CD4-positive, alpha-beta memory T cell (primary cell): ENCODE data around the gene PEPD. TPM values are rescaled to one million over a fixed set of nuclear protein-coding genes. Genes with fewer than 3 reads are reported as not detected.

Experiments
- CTCF ChIA-PET: fragments of 350-600 bp; sonication (Branson Sonifier 250); formaldehyde crosslinking; loops from one replicate; lab custom pipeline; 2021; ENCODE audit warnings: inconsistent platforms; ENCODE audit not compliant: partially characterized antibody; lab: Charles Lee
- POLR2A ChIA-PET: fragments of 350-600 bp; sonication (Branson Sonifier 250); formaldehyde crosslinking; loops from one replicate; lab custom pipeline; 2021; ENCODE audit not compliant: partially characterized antibody; lab: Charles Lee
- DNase-seq, 5 donors: peaks; one replicate each; pipeline versions ENCODE4 v3.0.0 to v3.0.0-alpha.2; 2020 to 2022; ENCODE audit warnings: mixed read lengths in 1 of 5
- H3K27ac ChIP-seq: one replicate; pipeline ENCODE4 v1.7.0; 2013; ENCODE audit warnings: low read depth, low read length
- H3K27me3 ChIP-seq: 2 replicates; pipeline ENCODE4 v1.7.0; 2013; ENCODE audit warnings: mild to moderate bottlenecking, low read length, moderate library complexity; ENCODE audit not compliant: insufficient read depth
- H3K36me3 ChIP-seq: 2 replicates; pipeline ENCODE4 v1.7.0; 2013; ENCODE audit warnings: mild to moderate bottlenecking, low read length, moderate library complexity; ENCODE audit not compliant: insufficient read depth
- H3K4me1 ChIP-seq: 2 replicates; pipeline ENCODE4 v1.7.0; 2013; ENCODE audit warnings: mild to moderate bottlenecking, low read length, moderate library complexity; ENCODE audit not compliant: insufficient read depth
- H3K4me3 ChIP-seq, 2 donors: one replicate each; pipeline ENCODE4 v1.7.0; 2013; ENCODE audit warnings: low read length in 2 of 2, mild to moderate bottlenecking in 1 of 2
- H3K9me3 ChIP-seq, 2 donors: one replicate each; pipeline ENCODE4 v1.7.0; 2013; ENCODE audit warnings: low read length in 2 of 2, control low read depth in 1 of 2; ENCODE audit not compliant: control insufficient read depth in 1 of 2
- H3K27ac Mint-ChIP-seq, 7 donors: one replicate each; pipeline ENCODE4 v1.8.0; 2020 to 2021; ENCODE audit warnings: mixed read lengths in 7 of 7, mild to moderate bottlenecking in 6 of 7, inconsistent platforms in 3 of 7, moderate library complexity in 3 of 7
- H3K27me3 Mint-ChIP-seq, 2 donors: one replicate each; pipeline ENCODE4 v1.8.0; 2020 to 2021; ENCODE audit warnings: mixed read lengths in 2 of 2
- H3K36me3 Mint-ChIP-seq, 2 donors: one replicate each; pipeline ENCODE4 v1.8.0; 2020 to 2021; ENCODE audit warnings: mixed read lengths in 2 of 2, inconsistent platforms in 1 of 2, mild to moderate bottlenecking in 1 of 2
- H3K4me1 Mint-ChIP-seq, 4 donors: one replicate each; pipeline ENCODE4 v1.8.0; 2020 to 2021; ENCODE audit warnings: mixed read lengths in 4 of 4, mild to moderate bottlenecking in 1 of 4
- H3K4me3 Mint-ChIP-seq, 8 donors: one replicate each; pipeline ENCODE4 v1.8.0; 2020 to 2021; ENCODE audit warnings: mixed read lengths in 8 of 8, mild to moderate bottlenecking in 7 of 8, moderate library complexity in 6 of 8, inconsistent platforms in 3 of 8
- H3K9me3 Mint-ChIP-seq, 8 donors: one replicate each; pipeline ENCODE4 v1.8.0; 2020 to 2021; ENCODE audit warnings: mixed read lengths in 8 of 8, mild to moderate bottlenecking in 5 of 8, inconsistent platforms in 3 of 8, moderate library complexity in 1 of 8
- intact Hi-C: fragments of 100-400 bp; cut with micrococcal nuclease; formaldehyde crosslinking; loops from one replicate; pipeline ENCODE4 v1.15.1; 2023
- polyA plus RNA-seq, 2 donors: library from polyadenylated mRNA; unstranded; fragments of 300-500 nt; fragmentation: Illumina TruSeq; gene quantifications; one replicate each; pipeline ENCODE4 v1.2.3, GENCODE V29; 2021
- total RNA-seq, 2 experiments: library from RNA; stranded (reverse); gene quantifications; one replicate each; pipeline ENCODE4 v1.2.3, GENCODE V29; 2021

The PEPD gene
- total and polyA plus RNA-seq, 4 experiments from 2014 or later, result 27.6 to 213 (median 77.8) TPM

GRCh38 chr19:33528404-33528803 lies 6.8 kb upstream of the PEPD start:
- POLR2A ChIA-PET, result no interaction called here
- no peaks in the 10 kb centered on the region for H3K4me1 Mint-ChIP-seq
- H3K4me3 ChIP-seq, result no peak overlapping the region
- H3K9me3 Mint-ChIP-seq, result no peaks in the 10 kb centered on the region
- intact Hi-C loops, result no loop called here
- no peak overlapping the region for H3K27ac ChIP-seq
- no peak overlapping the region for H3K4me3 Mint-ChIP-seq
- H3K4me1 ChIP-seq, result no peaks in the 10 kb centered on the region
- no peaks in the 10 kb centered on the region for H3K36me3 ChIP-seq
- peaks cover 7 to 10% of the 10 kb centered on the region in 2 donors for H3K27me3 Mint-ChIP-seq
- no peak for DNase-seq
- H3K36me3 Mint-ChIP-seq, result no peaks in the 10 kb centered on the region
- peaks cover 5% of the 10 kb centered on the region for H3K27me3 ChIP-seq
- CTCF ChIA-PET, result no interaction called here
- no peaks in the 10 kb centered on the region for H3K9me3 ChIP-seq
- no peak overlapping the region for H3K27ac Mint-ChIP-seq

- H3K4me3 ChIP-seq, result no peak overlapping the region
- Mint-ChIP-seq H3K36me3 (no peaks in the 10 kb centered on the region), H3K4me1 (peaks cover 4 to 8% (median 5%) of the 10 kb centered on the region in 4 donors), H3K4me3 (no peak overlapping the region), H3K27me3 (peaks cover 7 to 10% of the 10 kb centered on the region in 2 donors), H3K27ac (no peak overlapping the region), H3K9me3 (no peaks in the 10 kb centered on the region)
- DNase-seq, result no peak
- ChIA-PET CTCF (no interaction called here), POLR2A (no interaction called here)
- no peak overlapping the region for H3K27ac ChIP-seq
- no peaks in the 10 kb centered on the region for H3K9me3 ChIP-seq
- intact Hi-C loops, result no loop called here
- peaks cover 7% of the 10 kb centered on the region for H3K4me1 ChIP-seq
- no peaks in the 10 kb centered on the region for H3K36me3 ChIP-seq
- H3K27me3 ChIP-seq, result peaks cover 5% of the 10 kb centered on the region
These were observed 5.5 kb upstream of the PEPD start for GRCh38 chr19:33527125-33527524.

GRCh38 chr19:33524024-33524664 lies 2.6 kb upstream of the PEPD start:
- peaks cover 5% of the 10 kb centered on the region for H3K27me3 ChIP-seq
- intact Hi-C loops, result no loop called here
- no peak overlapping the region for H3K4me3 ChIP-seq
- peaks cover 2 to 3% of the 10 kb centered on the region in 2 donors for H3K27me3 Mint-ChIP-seq
- H3K36me3 Mint-ChIP-seq, result peaks cover 0 to 3% of the 10 kb centered on the region in 2 donors
- no peak overlapping the region for H3K4me3 Mint-ChIP-seq
- H3K9me3 ChIP-seq, result no peaks in the 10 kb centered on the region
- no peak for DNase-seq
- no peaks in the 10 kb centered on the region for H3K36me3 ChIP-seq
- ChIA-PET POLR2A (no interaction called here), CTCF (no interaction called here)
- H3K4me1 Mint-ChIP-seq, result peaks cover 14 to 32% (median 22%) of the 10 kb centered on the region in 4 donors
- H3K27ac ChIP-seq, result no peak overlapping the region
- peaks cover 24% of the 10 kb centered on the region for H3K4me1 ChIP-seq
- H3K27ac Mint-ChIP-seq, result no peak overlapping the region
- H3K9me3 Mint-ChIP-seq, result no peaks in the 10 kb centered on the region

GRCh38 chr19:33523167-33523566 lies 1.6 kb upstream of the PEPD start:
- no peak overlapping the region for H3K27ac ChIP-seq
- ChIA-PET POLR2A (interaction anchor here (0.6 to 0.7 kb wide), 2 partner anchors 9 to 149 kb away, joined by 3 read pairs; partner anchors contain the start of gene CEBPG), CTCF (interaction anchor here (1.4 kb wide), 1 partner anchor 107 kb away, joined by 3 read pairs; no protein-coding TSS in a partner anchor)
- Mint-ChIP-seq H3K4me1 (peaks cover 14 to 34% (median 22%) of the 10 kb centered on the region in 4 donors), H3K9me3 (no peaks in the 10 kb centered on the region), H3K27me3 (no peaks in the 10 kb centered on the region), H3K36me3 (peaks cover 0 to 3% of the 10 kb centered on the region in 2 donors), H3K4me3 (peak overlapping the region in 1 of 8 donors; percentile 15), H3K27ac (peak overlapping the region in 1 of 7 donors; percentile 35)
- intact Hi-C loops, result no loop called here
- no peak overlapping the region for H3K4me3 ChIP-seq
- no peaks in the 10 kb centered on the region for H3K9me3 ChIP-seq
- no peaks in the 10 kb centered on the region for H3K36me3 ChIP-seq
- peaks cover 4% of the 10 kb centered on the region for H3K27me3 ChIP-seq
- peaks cover 24% of the 10 kb centered on the region for H3K4me1 ChIP-seq
- DNase-seq, result no peak

- H3K27ac Mint-ChIP-seq, result peak overlapping the region in 6 of 7 donors; percentile 47 to 88 (median 79)
- no peaks in the 10 kb centered on the region for H3K27me3 Mint-ChIP-seq
- peak overlapping the region; percentile 78 to 92 (median 86) for H3K4me3 Mint-ChIP-seq
- H3K27me3 ChIP-seq, result no peaks in the 10 kb centered on the region
- peaks cover 24% of the 10 kb centered on the region for H3K4me1 ChIP-seq
- peak overlapping the region; percentile 72 to 85 for H3K4me3 ChIP-seq
- intact Hi-C loops, result no loop called here
- no peaks in the 10 kb centered on the region for H3K36me3 ChIP-seq
- no peaks in the 10 kb centered on the region for H3K9me3 Mint-ChIP-seq
- DNase-seq, result no peak
- no peak overlapping the region for H3K27ac ChIP-seq
- POLR2A ChIA-PET, result interaction anchor here (1.3 to 2.2 kb wide), 2 partner anchors 149 to 941 kb away, joined by 3 to 8 read pairs; partner anchors contain the start of genes CEBPG and PDCD5
- CTCF ChIA-PET, result interaction anchor here (0.9 to 1.4 kb wide), 2 partner anchors 12 to 106 kb away, joined by 3 read pairs; no protein-coding TSS in a partner anchor
- peaks cover 14 to 34% (median 22%) of the 10 kb centered on the region in 4 donors for H3K4me1 Mint-ChIP-seq
- H3K36me3 Mint-ChIP-seq, result peaks cover 0 to 3% of the 10 kb centered on the region in 2 donors
- H3K9me3 ChIP-seq, result no peaks in the 10 kb centered on the region
These were observed 726 bp upstream of the PEPD start for GRCh38 chr19:33522371-33522662.

GRCh38 chr19:33520844-33521479 lies 629 bp downstream of the PEPD start:
- Mint-ChIP-seq H3K4me3 (peak overlapping the region; percentile 78 to 92 (median 84)), H3K4me1 (peaks cover 19 to 43% (median 29%) of the 10 kb centered on the region in 4 donors), H3K9me3 (no peaks in the 10 kb centered on the region), H3K36me3 (peaks cover 0 to 6% of the 10 kb centered on the region in 2 donors), H3K27me3 (no peaks in the 10 kb centered on the region), H3K27ac (peak overlapping the region; percentile 1 to 95 (median 90))
- Histone ChIP-seq H3K4me1 (peaks cover 26% of the 10 kb centered on the region), H3K36me3 (no peaks in the 10 kb centered on the region), H3K27me3 (no peaks in the 10 kb centered on the region), H3K27ac (peak overlapping the region; percentile 53), H3K4me3 (peak overlapping the region; percentile 24 to 72), H3K9me3 (no peaks in the 10 kb centered on the region)
- ChIA-PET POLR2A (interaction anchor here (0.8 to 2.2 kb wide), 4 partner anchors 90 to 940 kb away, joined by 3 to 8 read pairs (median 4); partner anchors contain the start of genes CEBPG and PDCD5), CTCF (no interaction called here)
- intact Hi-C loops, result loop anchor here (1.0 kb wide), 1 partner anchor 344 kb away; no protein-coding TSS in a partner anchor
- no peak for DNase-seq

GRCh38 chr19:33520048-33520643 lies 1.4 kb downstream of the PEPD start:
- Mint-ChIP-seq H3K27ac (peak overlapping the region in 6 of 7 donors; percentile 1 to 95 (median 81)), H3K4me3 (peak overlapping the region; percentile 63 to 92 (median 84)), H3K27me3 (no peaks in the 10 kb centered on the region), H3K36me3 (peaks cover 0 to 6% of the 10 kb centered on the region in 2 donors), H3K9me3 (no peaks in the 10 kb centered on the region), H3K4me1 (peaks cover 24 to 52% (median 37%) of the 10 kb centered on the region in 4 donors)
- ChIA-PET CTCF (interaction anchor here (0.6 to 0.8 kb wide), 2 partner anchors 25 to 90 kb away, joined by 3 to 5 read pairs; no protein-coding TSS in a partner anchor), POLR2A (interaction anchor here (2.2 kb wide), 1 partner anchor 147 kb away, joined by 8 read pairs; the partner anchor contains the start of gene CEBPG)
- Histone ChIP-seq H3K4me3 (no peak overlapping the region), H3K4me1 (peaks cover 34% of the 10 kb centered on the region), H3K9me3 (no peaks in the 10 kb centered on the region), H3K27me3 (no peaks in the 10 kb centered on the region), H3K36me3 (no peaks in the 10 kb centered on the region), H3K27ac (no peak overlapping the region)
- DNase-seq, result no peak
- intact Hi-C loops, result no loop called here
